Lower leg skin (tissue), 4 donors: ENCODE results near the gene DMXL1. TPM values are rescaled to one million over a fixed set of nuclear protein-coding genes. Genes with fewer than 3 reads are reported as not detected.

ENCODE experiments used
- DNase-seq, 2 donors: peaks; one replicate each; pipeline ENCODE4 v3.0.0-alpha.2; 2019; ENCODE audit warnings: low spot score in 2 of 2
- H3K4me3 ChIP-seq: fragments of 200-600 bp; sonication (generic); 2 replicates; pipeline ENCODE4 v1.5.1; 2017; ENCODE audit warnings: mild to moderate bottlenecking, low read depth; ENCODE audit not compliant: poor library complexity, severe bottlenecking
- CTCF ChIP-seq, 3 donors: fragments of 450-650 bp; IDR thresholded peaks; one replicate each; pipeline ENCODE4 v1.5.1; 2016; ENCODE audit warnings: antibody characterized with exemption in 3 of 3, mild to moderate bottlenecking in 3 of 3, moderate library complexity in 2 of 3
- POLR2A ChIP-seq, 2 donors: fragments of 450-650 bp; IDR thresholded peaks; one replicate each; pipeline ENCODE4 v1.6.1; 2016 to 2017; ENCODE audit warnings: antibody characterized with exemption in 2 of 2, mild to moderate bottlenecking in 1 of 2, moderate library complexity in 1 of 2
- WGBS, 2 donors: methylation state at CpG; one replicate each; pipeline ENCODE4 v1.1.5; 2018; 5-methylcytosine and 5-hydroxymethylcytosine counted together
- intact Hi-C: fragments of 100-400 bp; cut with DNase I; formaldehyde crosslinking; loops from one replicate; pipeline ENCODE4 v1.15.0; 2023; ENCODE audit warnings: low total_unique reads
- total RNA-seq, 4 donors: library from RNA; depleted of rRNA; stranded (reverse); fragments of >200 nt; gene quantifications; one replicate each; pipeline ENCODE4 v1.1.0, GENCODE V29; 2016

DMXL1 gene
- total RNA-seq, 4 donors from 2014 or later = 34.7 to 52.4 (median 36.6) TPM

- intact Hi-C loops = no loop called here
- no peak overlapping the region for H3K4me3 ChIP-seq
- TF ChIP-seq POLR2A (IDR thresholded peaks at IDR 0.05) = no peak
- TF ChIP-seq CTCF (IDR thresholded peaks at IDR 0.05) = no peak
- no peak for DNase-seq
- 94 to 97% methylated on average over 2 of the region's 2 CpGs for WGBS, 2 donors
These were observed 141.1 kb downstream of the DMXL1 start for GRCh38 chr5:119212026-119212425.

GRCh38 chr5:119212676-119213075, 141.8 kb downstream of the DMXL1 start:
- no peak overlapping the region for H3K4me3 ChIP-seq
- TF ChIP-seq POLR2A (IDR thresholded peaks at IDR 0.05) = no peak
- no peak for TF ChIP-seq CTCF (IDR thresholded peaks at IDR 0.05)
- intact Hi-C loops = no loop called here
- DNase-seq = no peak

- H3K4me3 ChIP-seq = no peak overlapping the region
- DNase-seq = no peak
- no peak for TF ChIP-seq POLR2A (IDR thresholded peaks at IDR 0.05)
- no peak for TF ChIP-seq CTCF (IDR thresholded peaks at IDR 0.05)
- WGBS, 2 donors = 91 to 95% methylated on average over 3 of the region's 3 CpGs
- intact Hi-C loops = no loop called here
These were observed 146.3 kb downstream of the DMXL1 start for GRCh38 chr5:119217183-119217582.

- intact Hi-C loops = no loop called here
- H3K4me3 ChIP-seq = no peak overlapping the region
- DNase-seq = no peak
- TF ChIP-seq CTCF (IDR thresholded peaks at IDR 0.05) = no peak
- no peak for TF ChIP-seq POLR2A (IDR thresholded peaks at IDR 0.05)
- WGBS, 2 donors = 86 to 90% methylated on average over 6 of the region's 6 CpGs
These were observed 148.2 kb downstream of the DMXL1 start for GRCh38 chr5:119218830-119219782.

GRCh38 chr5:119220576-119221197, 149.8 kb downstream of the DMXL1 start:
- intact Hi-C loops = no loop called here
- DNase-seq = no peak
- H3K4me3 ChIP-seq = no peak overlapping the region
- WGBS, 2 donors = 91 to 97% methylated on average over 1 of the region's 1 CpG
- TF ChIP-seq POLR2A (IDR thresholded peaks at IDR 0.05) = no peak
- TF ChIP-seq CTCF (IDR thresholded peaks at IDR 0.05) = no peak
